ENCODE results near the gene PIK3C2G.

GRCh38 chr12:18339633-18340032 is 78.3 kb downstream of the PIK3C2G start:
- TF ChIP-seq TCF4 (CRISPR knock-in tag; IDR thresholded peaks at IDR 0.05; ENCODE audit: borderline replicate concordance) (no peak), ZFP30 (CRISPR knock-in tag; IDR thresholded peaks at IDR 0.05) (no peak), TSHZ2 (CRISPR knock-in tag; IDR thresholded peaks at IDR 0.05) (no peak), ZC3H10 (CRISPR knock-in tag; IDR thresholded peaks at IDR 0.05) (no peak), ZNF8 (CRISPR knock-in tag; IDR thresholded peaks at IDR 0.05) (no peak), PATZ1 (CRISPR knock-in tag; IDR thresholded peaks at IDR 0.05; ENCODE audit: borderline replicate concordance) (no peak), CREB5 (CRISPR knock-in tag; IDR thresholded peaks at IDR 0.05; ENCODE audit: low read depth) (no peak), BACH2 (CRISPR knock-in tag; IDR thresholded peaks at IDR 0.05; ENCODE audit: borderline replicate concordance) (no peak), POU6F1 (CRISPR knock-in tag; IDR thresholded peaks at IDR 0.05; ENCODE audit: borderline replicate concordance, low read depth) (no peak), SNAI2 (CRISPR knock-in tag; IDR thresholded peaks at IDR 0.05) (no peak)

All from SK-N-SH treated with all-trans-retinoic acid at 6 μM for 48 hours (cell line).